HEK293 (cell line): ENCODE results near the gene AFDN.
A peak's percentile ranks its signal among the peaks of the same experiment; 100 is the strongest.

Experiments
- BCL11B ChIP-seq: fragments of 450-650 bp; formaldehyde crosslinking; IDR thresholded peaks from 2 replicates; pipeline ENCODE4 v1.5.1; 2016; ENCODE audit warnings: low read depth, missing biosample characterization, missing genetic modification characterization
- KLF1 ChIP-seq: fragments of 450-650 bp; formaldehyde crosslinking; IDR thresholded peaks from 2 replicates; pipeline ENCODE4 v1.5.1; 2016; ENCODE audit warnings: missing biosample characterization, missing genetic modification characterization
- KLF16 ChIP-seq: fragments of 450-650 bp; formaldehyde crosslinking; IDR thresholded peaks from 2 replicates; pipeline ENCODE4 v1.5.1; 2017; ENCODE audit warnings: missing biosample characterization, missing genetic modification characterization
- MEIS1 ChIP-seq: sonication (generic); formaldehyde crosslinking; IDR thresholded peaks from 2 replicates; pipeline ENCODE4 v1.8.1; 2022; ENCODE audit warnings: missing genetic modification reagents, mild to moderate bottlenecking, borderline replicate concordance
- SCRT2 ChIP-seq: fragments of 450-650 bp; formaldehyde crosslinking; IDR thresholded peaks from 2 replicates; pipeline ENCODE4 v1.5.1; 2016; ENCODE audit warnings: missing biosample characterization, missing genetic modification characterization
- YY2 ChIP-seq: fragments of 450-650 bp; formaldehyde crosslinking; IDR thresholded peaks from 2 replicates; pipeline ENCODE4 v1.5.1; 2016; ENCODE audit warnings: missing biosample characterization, missing genetic modification characterization
- ZIC2 ChIP-seq: fragments of 450-650 bp; formaldehyde crosslinking; IDR thresholded peaks from 2 replicates; pipeline ENCODE4 v1.5.1; 2016; ENCODE audit warnings: missing biosample characterization, missing genetic modification characterization
- ZNF10 ChIP-seq: fragments of 450-650 bp; formaldehyde crosslinking; IDR thresholded peaks from 2 replicates; pipeline ENCODE4 v1.5.1; 2017; ENCODE audit warnings: missing biosample characterization, missing genetic modification characterization
- ZNF112 ChIP-seq: fragments of 450-650 bp; formaldehyde crosslinking; IDR thresholded peaks from 2 replicates; pipeline ENCODE4 v1.5.0; 2017; ENCODE audit warnings: missing biosample characterization, missing genetic modification characterization
- ZNF138 ChIP-seq: fragments of 450-650 bp; formaldehyde crosslinking; IDR thresholded peaks from 2 replicates; pipeline ENCODE4 v1.5.1; 2016; ENCODE audit warnings: missing biosample characterization, missing genetic modification characterization, borderline replicate concordance
- ZNF16 ChIP-seq: fragments of 450-650 bp; formaldehyde crosslinking; IDR thresholded peaks from 2 replicates; pipeline ENCODE4 v1.5.1; 2016; ENCODE audit warnings: low read depth, missing biosample characterization, missing genetic modification characterization
- ZNF2 ChIP-seq: fragments of 450-650 bp; formaldehyde crosslinking; IDR thresholded peaks from 2 replicates; pipeline ENCODE4 v1.5.1; 2016; ENCODE audit warnings: missing biosample characterization, missing genetic modification characterization
- ZNF266 ChIP-seq: fragments of 450-650 bp; formaldehyde crosslinking; IDR thresholded peaks from 2 replicates; pipeline ENCODE4 v1.5.1; 2016; ENCODE audit warnings: missing biosample characterization, missing genetic modification characterization, low read depth
- ZNF274 ChIP-seq, 2 experiments: fragments of 200-500 bp in 1 of 2; fragments of 450-650 bp in 1 of 2; sonication (Bioruptor generic) in 1 of 2; formaldehyde crosslinking in 1 of 2; IDR thresholded peaks; 2 replicates each; pipeline versions ENCODE4 v1.5.1 to v1.6.1; 2014 to 2016; ENCODE audit warnings: borderline replicate concordance in 1 of 2, inconsistent platforms in 1 of 2, low read length in 1 of 2, missing biosample characterization in 1 of 2, missing genetic modification characterization in 1 of 2
- ZNF324 ChIP-seq: fragments of 450-650 bp; formaldehyde crosslinking; IDR thresholded peaks from 2 replicates; pipeline ENCODE4 v1.5.1; 2016; ENCODE audit warnings: missing biosample characterization, missing genetic modification characterization
- ZNF404 ChIP-seq: fragments of 450-650 bp; formaldehyde crosslinking; IDR thresholded peaks from 2 replicates; pipeline ENCODE4 v1.5.1; 2017; ENCODE audit warnings: missing biosample characterization, missing genetic modification characterization
- ZNF48 ChIP-seq: fragments of 450-650 bp; formaldehyde crosslinking; IDR thresholded peaks from 2 replicates; pipeline ENCODE4 v1.5.1; 2016; ENCODE audit warnings: missing biosample characterization, missing genetic modification characterization
- ZNF555 ChIP-seq: fragments of 450-650 bp; formaldehyde crosslinking; conservative IDR thresholded peaks from 2 replicates; pipeline ENCODE4 v1.5.1; 2017; ENCODE audit warnings: missing biosample characterization, mild to moderate bottlenecking, missing genetic modification characterization, inconsistent platforms
- ZNF596 ChIP-seq: fragments of 450-650 bp; IDR thresholded peaks from 2 replicates; pipeline ENCODE4 v1.5.0; 2018; ENCODE audit warnings: missing biosample characterization, mild to moderate bottlenecking, missing genetic modification characterization, moderate library complexity
- ZNF600 ChIP-seq: fragments of 450-650 bp; formaldehyde crosslinking; IDR thresholded peaks from 2 replicates; pipeline ENCODE4 v1.5.1; 2016; ENCODE audit warnings: missing biosample characterization, missing genetic modification characterization
- ZNF629 ChIP-seq: fragments of 450-650 bp; formaldehyde crosslinking; IDR thresholded peaks from 2 replicates; pipeline ENCODE4 v1.5.1; 2017; ENCODE audit warnings: missing biosample characterization, missing genetic modification characterization
- ZNF658 ChIP-seq: fragments of 450-650 bp; formaldehyde crosslinking; IDR thresholded peaks from 2 replicates; pipeline ENCODE4; 2016; ENCODE audit warnings: missing biosample characterization, missing genetic modification characterization
- ZNF660 ChIP-seq: fragments of 450-650 bp; IDR thresholded peaks from 2 replicates; pipeline ENCODE4 v1.5.1; 2018; ENCODE audit warnings: missing biosample characterization, mild to moderate bottlenecking, missing genetic modification characterization
- TF ChIP-seq, protein P1 (sequence below): fragments of 450-650 bp; formaldehyde crosslinking; IDR thresholded peaks from 2 replicates; pipeline ENCODE4 v1.5.1; 2016; ENCODE audit warnings: missing biosample characterization, missing genetic modification characterization
- TF ChIP-seq, protein P2 (sequence below): fragments of 450-650 bp; formaldehyde crosslinking; IDR thresholded peaks from 2 replicates; pipeline ENCODE4 v1.5.1; 2017; ENCODE audit warnings: missing biosample characterization, missing genetic modification characterization
- TF ChIP-seq, protein P3 (sequence below): fragments of 450-650 bp; formaldehyde crosslinking; IDR thresholded peaks from 2 replicates; pipeline ENCODE4 v1.5.1; 2016; ENCODE audit warnings: missing biosample characterization, missing genetic modification characterization
- TF ChIP-seq, protein P4 (sequence below): fragments of 450-650 bp; formaldehyde crosslinking; conservative IDR thresholded peaks from 2 replicates; pipeline ENCODE4 v1.5.1; 2016; ENCODE audit warnings: low read depth, missing biosample characterization, missing genetic modification characterization
- TF ChIP-seq, protein P5 (sequence below): fragments of 450-650 bp; formaldehyde crosslinking; IDR thresholded peaks from 2 replicates; pipeline ENCODE4 v1.5.1; 2016; ENCODE audit warnings: missing biosample characterization, missing genetic modification characterization

AFDN gene

DNA sequence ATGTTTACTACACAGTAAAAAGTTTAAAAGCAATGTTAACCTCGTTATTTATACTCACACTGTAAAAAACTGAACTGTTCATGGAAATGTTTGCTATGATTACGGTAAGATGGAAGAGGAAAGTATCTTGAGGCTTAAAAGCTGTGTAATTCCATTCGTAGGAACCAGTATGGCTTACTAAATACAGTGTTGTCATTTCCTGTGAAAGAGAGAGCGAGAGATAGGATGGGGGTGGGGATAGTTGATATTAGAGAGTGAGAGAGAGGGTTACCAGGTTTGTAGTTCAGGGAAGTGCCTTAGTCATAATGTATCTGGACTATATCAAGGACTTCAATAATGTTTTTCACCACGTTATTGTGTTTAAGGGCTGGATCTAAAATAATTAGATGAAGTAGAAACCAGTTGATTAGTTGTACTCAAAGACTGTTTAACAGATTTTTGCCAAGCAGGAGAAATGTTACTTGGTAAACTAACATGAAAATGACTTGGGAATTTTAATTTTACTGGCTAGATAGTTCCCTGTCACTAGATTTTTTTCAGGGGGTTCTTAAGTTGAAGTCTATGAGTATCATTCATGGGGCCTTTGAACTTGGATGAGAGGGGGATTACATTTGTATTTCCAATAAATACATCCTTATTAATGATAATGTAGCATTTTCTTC is 30.4 kb downstream of the AFDN start (continued):
- no peak for TF ChIP-seq ZNF48 (tag by site-specific recombination)
- TF ChIP-seq, protein P1, sequence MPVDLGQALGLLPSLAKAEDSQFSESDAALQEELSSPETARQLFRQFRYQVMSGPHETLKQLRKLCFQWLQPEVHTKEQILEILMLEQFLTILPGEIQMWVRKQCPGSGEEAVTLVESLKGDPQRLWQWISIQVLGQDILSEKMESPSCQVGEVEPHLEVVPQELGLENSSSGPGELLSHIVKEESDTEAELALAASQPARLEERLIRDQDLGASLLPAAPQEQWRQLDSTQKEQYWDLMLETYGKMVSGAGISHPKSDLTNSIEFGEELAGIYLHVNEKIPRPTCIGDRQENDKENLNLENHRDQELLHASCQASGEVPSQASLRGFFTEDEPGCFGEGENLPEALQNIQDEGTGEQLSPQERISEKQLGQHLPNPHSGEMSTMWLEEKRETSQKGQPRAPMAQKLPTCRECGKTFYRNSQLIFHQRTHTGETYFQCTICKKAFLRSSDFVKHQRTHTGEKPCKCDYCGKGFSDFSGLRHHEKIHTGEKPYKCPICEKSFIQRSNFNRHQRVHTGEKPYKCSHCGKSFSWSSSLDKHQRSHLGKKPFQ = no peak
- 0 out of 2 replicates have a peak, but pooled peaks have one; percentile 32 for TF ChIP-seq ZNF600
- TF ChIP-seq, protein P2, sequence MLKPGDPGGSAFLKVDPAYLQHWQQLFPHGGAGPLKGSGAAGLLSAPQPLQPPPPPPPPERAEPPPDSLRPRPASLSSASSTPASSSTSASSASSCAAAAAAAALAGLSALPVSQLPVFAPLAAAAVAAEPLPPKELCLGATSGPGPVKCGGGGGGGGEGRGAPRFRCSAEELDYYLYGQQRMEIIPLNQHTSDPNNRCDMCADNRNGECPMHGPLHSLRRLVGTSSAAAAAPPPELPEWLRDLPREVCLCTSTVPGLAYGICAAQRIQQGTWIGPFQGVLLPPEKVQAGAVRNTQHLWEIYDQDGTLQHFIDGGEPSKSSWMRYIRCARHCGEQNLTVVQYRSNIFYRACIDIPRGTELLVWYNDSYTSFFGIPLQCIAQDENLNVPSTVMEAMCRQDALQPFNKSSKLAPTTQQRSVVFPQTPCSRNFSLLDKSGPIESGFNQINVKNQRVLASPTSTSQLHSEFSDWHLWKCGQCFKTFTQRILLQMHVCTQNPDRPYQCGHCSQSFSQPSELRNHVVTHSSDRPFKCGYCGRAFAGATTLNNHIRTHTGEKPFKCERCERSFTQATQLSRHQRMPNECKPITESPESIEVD (tag by site-specific recombination) = peak; percentile 57
- no peak for TF ChIP-seq ZNF660 (tag by site-specific recombination)
- TF ChIP-seq, protein P3, sequence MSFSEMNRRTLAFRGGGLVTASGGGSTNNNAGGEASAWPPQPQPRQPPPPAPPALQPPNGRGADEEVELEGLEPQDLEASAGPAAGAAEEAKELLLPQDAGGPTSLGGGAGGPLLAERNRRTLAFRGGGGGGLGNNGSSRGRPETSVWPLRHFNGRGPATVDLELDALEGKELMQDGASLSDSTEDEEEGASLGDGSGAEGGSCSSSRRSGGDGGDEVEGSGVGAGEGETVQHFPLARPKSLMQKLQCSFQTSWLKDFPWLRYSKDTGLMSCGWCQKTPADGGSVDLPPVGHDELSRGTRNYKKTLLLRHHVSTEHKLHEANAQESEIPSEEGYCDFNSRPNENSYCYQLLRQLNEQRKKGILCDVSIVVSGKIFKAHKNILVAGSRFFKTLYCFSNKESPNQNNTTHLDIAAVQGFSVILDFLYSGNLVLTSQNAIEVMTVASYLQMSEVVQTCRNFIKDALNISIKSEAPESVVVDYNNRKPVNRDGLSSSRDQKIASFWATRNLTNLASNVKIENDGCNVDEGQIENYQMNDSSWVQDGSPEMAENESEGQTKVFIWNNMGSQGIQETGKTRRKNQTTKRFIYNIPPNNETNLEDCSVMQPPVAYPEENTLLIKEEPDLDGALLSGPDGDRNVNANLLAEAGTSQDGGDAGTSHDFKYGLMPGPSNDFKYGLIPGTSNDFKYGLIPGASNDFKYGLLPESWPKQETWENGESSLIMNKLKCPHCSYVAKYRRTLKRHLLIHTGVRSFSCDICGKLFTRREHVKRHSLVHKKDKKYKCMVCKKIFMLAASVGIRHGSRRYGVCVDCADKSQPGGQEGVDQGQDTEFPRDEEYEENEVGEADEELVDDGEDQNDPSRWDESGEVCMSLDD (tag by site-specific recombination) = no peak
- no peak for TF ChIP-seq KLF1 (tag by site-specific recombination)
- no peak for TF ChIP-seq ZNF324 (tag by site-specific recombination)
- TF ChIP-seq ZNF112 = no peak
- no peak for TF ChIP-seq BCL11B (tag by site-specific recombination)
- no peak for TF ChIP-seq ZNF274 (IDR thresholded peaks at IDR 0.05; ENCODE audit: low read length)
- no peak for TF ChIP-seq ZNF274 (tag by site-specific recombination; IDR thresholded peaks at IDR 0.05; ENCODE audit: borderline replicate concordance)
- TF ChIP-seq KLF16 (tag by site-specific recombination) = no peak
- no peak for TF ChIP-seq ZNF266
- TF ChIP-seq ZNF138 = no peak
- TF ChIP-seq YY2 (tag by site-specific recombination) = no peak
- TF ChIP-seq, protein P4, sequence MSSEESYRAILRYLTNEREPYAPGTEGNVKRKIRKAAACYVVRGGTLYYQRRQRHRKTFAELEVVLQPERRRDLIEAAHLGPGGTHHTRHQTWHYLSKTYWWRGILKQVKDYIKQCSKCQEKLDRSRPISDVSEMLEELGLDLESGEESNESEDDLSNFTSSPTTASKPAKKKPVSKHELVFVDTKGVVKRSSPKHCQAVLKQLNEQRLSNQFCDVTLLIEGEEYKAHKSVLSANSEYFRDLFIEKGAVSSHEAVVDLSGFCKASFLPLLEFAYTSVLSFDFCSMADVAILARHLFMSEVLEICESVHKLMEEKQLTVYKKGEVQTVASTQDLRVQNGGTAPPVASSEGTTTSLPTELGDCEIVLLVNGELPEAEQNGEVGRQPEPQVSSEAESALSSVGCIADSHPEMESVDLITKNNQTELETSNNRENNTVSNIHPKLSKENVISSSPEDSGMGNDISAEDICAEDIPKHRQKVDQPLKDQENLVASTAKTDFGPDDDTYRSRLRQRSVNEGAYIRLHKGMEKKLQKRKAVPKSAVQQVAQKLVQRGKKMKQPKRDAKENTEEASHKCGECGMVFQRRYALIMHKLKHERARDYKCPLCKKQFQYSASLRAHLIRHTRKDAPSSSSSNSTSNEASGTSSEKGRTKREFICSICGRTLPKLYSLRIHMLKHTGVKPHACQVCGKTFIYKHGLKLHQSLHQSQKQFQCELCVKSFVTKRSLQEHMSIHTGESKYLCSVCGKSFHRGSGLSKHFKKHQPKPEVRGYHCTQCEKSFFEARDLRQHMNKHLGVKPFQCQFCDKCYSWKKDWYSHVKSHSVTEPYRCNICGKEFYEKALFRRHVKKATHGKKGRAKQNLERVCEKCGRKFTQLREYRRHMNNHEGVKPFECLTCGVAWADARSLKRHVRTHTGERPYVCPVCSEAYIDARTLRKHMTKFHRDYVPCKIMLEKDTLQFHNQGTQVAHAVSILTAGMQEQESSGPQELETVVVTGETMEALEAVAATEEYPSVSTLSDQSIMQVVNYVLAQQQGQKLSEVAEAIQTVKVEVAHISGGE (tag by site-specific recombination) = no peak
- TF ChIP-seq ZNF2 = no peak
- no peak for TF ChIP-seq ZNF658 (tag by site-specific recombination)
- TF ChIP-seq ZIC2 = no peak
- TF ChIP-seq ZNF629 (tag by site-specific recombination) = peak; percentile 65
- TF ChIP-seq, protein P5, sequence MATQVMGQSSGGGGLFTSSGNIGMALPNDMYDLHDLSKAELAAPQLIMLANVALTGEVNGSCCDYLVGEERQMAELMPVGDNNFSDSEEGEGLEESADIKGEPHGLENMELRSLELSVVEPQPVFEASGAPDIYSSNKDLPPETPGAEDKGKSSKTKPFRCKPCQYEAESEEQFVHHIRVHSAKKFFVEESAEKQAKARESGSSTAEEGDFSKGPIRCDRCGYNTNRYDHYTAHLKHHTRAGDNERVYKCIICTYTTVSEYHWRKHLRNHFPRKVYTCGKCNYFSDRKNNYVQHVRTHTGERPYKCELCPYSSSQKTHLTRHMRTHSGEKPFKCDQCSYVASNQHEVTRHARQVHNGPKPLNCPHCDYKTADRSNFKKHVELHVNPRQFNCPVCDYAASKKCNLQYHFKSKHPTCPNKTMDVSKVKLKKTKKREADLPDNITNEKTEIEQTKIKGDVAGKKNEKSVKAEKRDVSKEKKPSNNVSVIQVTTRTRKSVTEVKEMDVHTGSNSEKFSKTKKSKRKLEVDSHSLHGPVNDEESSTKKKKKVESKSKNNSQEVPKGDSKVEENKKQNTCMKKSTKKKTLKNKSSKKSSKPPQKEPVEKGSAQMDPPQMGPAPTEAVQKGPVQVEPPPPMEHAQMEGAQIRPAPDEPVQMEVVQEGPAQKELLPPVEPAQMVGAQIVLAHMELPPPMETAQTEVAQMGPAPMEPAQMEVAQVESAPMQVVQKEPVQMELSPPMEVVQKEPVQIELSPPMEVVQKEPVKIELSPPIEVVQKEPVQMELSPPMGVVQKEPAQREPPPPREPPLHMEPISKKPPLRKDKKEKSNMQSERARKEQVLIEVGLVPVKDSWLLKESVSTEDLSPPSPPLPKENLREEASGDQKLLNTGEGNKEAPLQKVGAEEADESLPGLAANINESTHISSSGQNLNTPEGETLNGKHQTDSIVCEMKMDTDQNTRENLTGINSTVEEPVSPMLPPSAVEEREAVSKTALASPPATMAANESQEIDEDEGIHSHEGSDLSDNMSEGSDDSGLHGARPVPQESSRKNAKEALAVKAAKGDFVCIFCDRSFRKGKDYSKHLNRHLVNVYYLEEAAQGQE = no peak
- TF ChIP-seq ZNF596 (tag by site-specific recombination) = peak; percentile 42; the same call in 1 of the 2 replicates
- TF ChIP-seq ZNF10 (tag by site-specific recombination) = no peak
- TF ChIP-seq ZNF16 (tag by site-specific recombination) = no peak
- no peak for TF ChIP-seq SCRT2 (tag by site-specific recombination)
- TF ChIP-seq ZNF555 = no peak
- no peak for TF ChIP-seq MEIS1 (CRISPR knock-in tag)
- no peak for TF ChIP-seq ZNF404
